Measurements from ENCODE around the gene GJA9.

DNA sequence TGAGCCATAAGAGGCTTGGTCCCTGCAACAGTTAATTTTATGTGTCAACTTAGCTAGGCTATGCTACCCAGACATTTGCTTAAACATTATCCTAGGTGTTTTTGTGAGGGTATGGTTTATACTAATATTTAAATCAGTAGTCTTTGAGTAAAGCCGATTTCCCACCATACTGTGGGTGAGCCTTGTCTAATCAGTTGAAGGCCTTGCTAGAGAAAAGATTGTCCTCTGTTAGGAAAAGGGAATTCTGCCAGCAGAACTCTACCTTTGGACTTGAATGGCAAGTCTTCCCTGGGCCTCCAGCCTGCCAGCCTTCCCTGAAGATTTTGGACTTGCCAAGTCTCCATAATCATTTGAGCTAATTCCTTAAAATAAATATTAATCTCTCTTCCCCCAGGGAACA, 36.4 kb upstream of the GJA9 start:
- TF ChIP-seq, protein P1, sequence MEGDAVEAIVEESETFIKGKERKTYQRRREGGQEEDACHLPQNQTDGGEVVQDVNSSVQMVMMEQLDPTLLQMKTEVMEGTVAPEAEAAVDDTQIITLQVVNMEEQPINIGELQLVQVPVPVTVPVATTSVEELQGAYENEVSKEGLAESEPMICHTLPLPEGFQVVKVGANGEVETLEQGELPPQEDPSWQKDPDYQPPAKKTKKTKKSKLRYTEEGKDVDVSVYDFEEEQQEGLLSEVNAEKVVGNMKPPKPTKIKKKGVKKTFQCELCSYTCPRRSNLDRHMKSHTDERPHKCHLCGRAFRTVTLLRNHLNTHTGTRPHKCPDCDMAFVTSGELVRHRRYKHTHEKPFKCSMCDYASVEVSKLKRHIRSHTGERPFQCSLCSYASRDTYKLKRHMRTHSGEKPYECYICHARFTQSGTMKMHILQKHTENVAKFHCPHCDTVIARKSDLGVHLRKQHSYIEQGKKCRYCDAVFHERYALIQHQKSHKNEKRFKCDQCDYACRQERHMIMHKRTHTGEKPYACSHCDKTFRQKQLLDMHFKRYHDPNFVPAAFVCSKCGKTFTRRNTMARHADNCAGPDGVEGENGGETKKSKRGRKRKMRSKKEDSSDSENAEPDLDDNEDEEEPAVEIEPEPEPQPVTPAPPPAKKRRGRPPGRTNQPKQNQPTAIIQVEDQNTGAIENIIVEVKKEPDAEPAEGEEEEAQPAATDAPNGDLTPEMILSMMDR (IDR thresholded peaks at IDR 0.05; ENCODE audit: insufficient read depth, low read length), result no peak
- TF ChIP-seq, protein P2, sequence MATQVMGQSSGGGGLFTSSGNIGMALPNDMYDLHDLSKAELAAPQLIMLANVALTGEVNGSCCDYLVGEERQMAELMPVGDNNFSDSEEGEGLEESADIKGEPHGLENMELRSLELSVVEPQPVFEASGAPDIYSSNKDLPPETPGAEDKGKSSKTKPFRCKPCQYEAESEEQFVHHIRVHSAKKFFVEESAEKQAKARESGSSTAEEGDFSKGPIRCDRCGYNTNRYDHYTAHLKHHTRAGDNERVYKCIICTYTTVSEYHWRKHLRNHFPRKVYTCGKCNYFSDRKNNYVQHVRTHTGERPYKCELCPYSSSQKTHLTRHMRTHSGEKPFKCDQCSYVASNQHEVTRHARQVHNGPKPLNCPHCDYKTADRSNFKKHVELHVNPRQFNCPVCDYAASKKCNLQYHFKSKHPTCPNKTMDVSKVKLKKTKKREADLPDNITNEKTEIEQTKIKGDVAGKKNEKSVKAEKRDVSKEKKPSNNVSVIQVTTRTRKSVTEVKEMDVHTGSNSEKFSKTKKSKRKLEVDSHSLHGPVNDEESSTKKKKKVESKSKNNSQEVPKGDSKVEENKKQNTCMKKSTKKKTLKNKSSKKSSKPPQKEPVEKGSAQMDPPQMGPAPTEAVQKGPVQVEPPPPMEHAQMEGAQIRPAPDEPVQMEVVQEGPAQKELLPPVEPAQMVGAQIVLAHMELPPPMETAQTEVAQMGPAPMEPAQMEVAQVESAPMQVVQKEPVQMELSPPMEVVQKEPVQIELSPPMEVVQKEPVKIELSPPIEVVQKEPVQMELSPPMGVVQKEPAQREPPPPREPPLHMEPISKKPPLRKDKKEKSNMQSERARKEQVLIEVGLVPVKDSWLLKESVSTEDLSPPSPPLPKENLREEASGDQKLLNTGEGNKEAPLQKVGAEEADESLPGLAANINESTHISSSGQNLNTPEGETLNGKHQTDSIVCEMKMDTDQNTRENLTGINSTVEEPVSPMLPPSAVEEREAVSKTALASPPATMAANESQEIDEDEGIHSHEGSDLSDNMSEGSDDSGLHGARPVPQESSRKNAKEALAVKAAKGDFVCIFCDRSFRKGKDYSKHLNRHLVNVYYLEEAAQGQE (IDR thresholded peaks at IDR 0.05; ENCODE audit: insufficient replicate concordance, low read depth), result no peak
- TF ChIP-seq SPI1 (IDR thresholded peaks at IDR 0.05; ENCODE audit: borderline replicate concordance, low read depth), result no peak

Data from HL-60 (cell line).